ENCODE data around the gene PRRC2A. TPM values are rescaled to one million over a fixed set of nuclear protein-coding genes. Genes with fewer than 3 reads are reported as not detected.

PRRC2A gene
- total RNA-seq, 1 donor from 2014 or later = 71.5 TPM

Other genes starting within 250 kb of the PRRC2A start
- 21.0 and 25.6 TPM in 2 replicates for gene MICA, start 217.1 kb upstream of the PRRC2A start, total RNA-seq
- gene MICB, start 122.6 kb upstream of the PRRC2A start, total RNA-seq = 3.9 and 12.6 TPM in 2 replicates
- gene MCCD1, start 91.8 kb upstream of the PRRC2A start, total RNA-seq = not detected in 2 replicates
- gene DDX39B, start 78.7 kb upstream of the PRRC2A start, total RNA-seq = 197 and 272 TPM in 2 replicates
- 2.7 and 7.2 TPM in 2 replicates for gene ATP6V1G2, start 74.1 kb upstream of the PRRC2A start, total RNA-seq
- gene NFKBIL1, start 73.1 kb upstream of the PRRC2A start, total RNA-seq = 16.6 and 19.9 TPM in 2 replicates
- not detected in 2 replicates for gene LTA, start 48.4 kb upstream of the PRRC2A start, total RNA-seq
- gene TNF, start 45.1 kb upstream of the PRRC2A start, total RNA-seq = not detected in 2 replicates
- gene LTB, start 38.3 kb upstream of the PRRC2A start, total RNA-seq = 0.17 TPM in 1 of 2 replicates, not detected in the other
- gene LST1, start 34.4 kb upstream of the PRRC2A start, total RNA-seq = not detected in 2 replicates
- not detected in 2 replicates for gene NCR3, start 27.7 kb upstream of the PRRC2A start, total RNA-seq
- 1.4 TPM in 1 of 2 replicates, not detected in the other for gene AIF1, start 5.5 kb upstream of the PRRC2A start, total RNA-seq
- gene BAG6, start 31.9 kb downstream of the PRRC2A start, total RNA-seq = 164 and 183 TPM in 2 replicates
- 0.51 and 3.2 TPM in 2 replicates for gene APOM, start 35.2 kb downstream of the PRRC2A start, total RNA-seq
- 14.3 and 14.8 TPM in 2 replicates for gene C6orf47, start 40.1 kb downstream of the PRRC2A start, total RNA-seq
- 13.4 and 15.3 TPM in 2 replicates for gene GPANK1, start 44.3 kb downstream of the PRRC2A start, total RNA-seq
- gene CSNK2B, start 45.4 kb downstream of the PRRC2A start, total RNA-seq = 205 and 210 TPM in 2 replicates
- 1.0 and 1.2 TPM in 2 replicates for gene LY6G5B, start 49.3 kb downstream of the PRRC2A start, total RNA-seq
- 0.43 TPM in 1 of 2 replicates, not detected in the other for gene LY6G5C, start 60.4 kb downstream of the PRRC2A start, total RNA-seq
- gene ABHD16A, start 82.6 kb downstream of the PRRC2A start, total RNA-seq = 25.7 and 29.2 TPM in 2 replicates
- gene LY6G6F, start 86.2 kb downstream of the PRRC2A start, total RNA-seq = not detected in 2 replicates
- gene LY6G6D, start 94.6 kb downstream of the PRRC2A start, total RNA-seq = not detected in 2 replicates
- gene LY6G6C, start 101.0 kb downstream of the PRRC2A start, total RNA-seq = not detected in 2 replicates
- gene MPIG6B, start 102.7 kb downstream of the PRRC2A start, total RNA-seq = not detected in 2 replicates
- gene DDAH2, start 108.6 kb downstream of the PRRC2A start, total RNA-seq = 70.2 and 88.5 TPM in 2 replicates
- gene CLIC1, start 115.8 kb downstream of the PRRC2A start, total RNA-seq = 266 and 364 TPM in 2 replicates
- 4.2 and 4.7 TPM in 2 replicates for gene MSH5, start 119.3 kb downstream of the PRRC2A start, total RNA-seq
- 1.2 and 2.8 TPM in 2 replicates for gene SAPCD1, start 141.9 kb downstream of the PRRC2A start, total RNA-seq
- not detected in 2 replicates for gene VWA7, start 156.6 kb downstream of the PRRC2A start, total RNA-seq
- 44.9 and 47.3 TPM in 2 replicates for gene VARS1, start 175.0 kb downstream of the PRRC2A start, total RNA-seq
- gene LSM2, start 186.3 kb downstream of the PRRC2A start, total RNA-seq = 40.0 and 71.4 TPM in 2 replicates
- 0.12 and 0.34 TPM in 2 replicates for gene HSPA1L, start 194.6 kb downstream of the PRRC2A start, total RNA-seq
- 62.6 and 74.3 TPM in 2 replicates for gene HSPA1A, start 194.8 kb downstream of the PRRC2A start, total RNA-seq
- 94.5 and 110 TPM in 2 replicates for gene HSPA1B, start 207.0 kb downstream of the PRRC2A start, total RNA-seq
- gene NEU1, start 242.1 kb downstream of the PRRC2A start, total RNA-seq = 55.6 and 65.6 TPM in 2 replicates

Data from pericardium fibroblast (primary cell).